Measurements from ENCODE around the gene PVR.

GRCh38 chr19:44692379-44692721 is 48.6 kb downstream of the PVR start:
- TF ChIP-seq, protein P1, sequence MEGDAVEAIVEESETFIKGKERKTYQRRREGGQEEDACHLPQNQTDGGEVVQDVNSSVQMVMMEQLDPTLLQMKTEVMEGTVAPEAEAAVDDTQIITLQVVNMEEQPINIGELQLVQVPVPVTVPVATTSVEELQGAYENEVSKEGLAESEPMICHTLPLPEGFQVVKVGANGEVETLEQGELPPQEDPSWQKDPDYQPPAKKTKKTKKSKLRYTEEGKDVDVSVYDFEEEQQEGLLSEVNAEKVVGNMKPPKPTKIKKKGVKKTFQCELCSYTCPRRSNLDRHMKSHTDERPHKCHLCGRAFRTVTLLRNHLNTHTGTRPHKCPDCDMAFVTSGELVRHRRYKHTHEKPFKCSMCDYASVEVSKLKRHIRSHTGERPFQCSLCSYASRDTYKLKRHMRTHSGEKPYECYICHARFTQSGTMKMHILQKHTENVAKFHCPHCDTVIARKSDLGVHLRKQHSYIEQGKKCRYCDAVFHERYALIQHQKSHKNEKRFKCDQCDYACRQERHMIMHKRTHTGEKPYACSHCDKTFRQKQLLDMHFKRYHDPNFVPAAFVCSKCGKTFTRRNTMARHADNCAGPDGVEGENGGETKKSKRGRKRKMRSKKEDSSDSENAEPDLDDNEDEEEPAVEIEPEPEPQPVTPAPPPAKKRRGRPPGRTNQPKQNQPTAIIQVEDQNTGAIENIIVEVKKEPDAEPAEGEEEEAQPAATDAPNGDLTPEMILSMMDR (IDR thresholded peaks at IDR 0.05) = no peak
- TF ChIP-seq POLR2AphosphoS5 (IDR thresholded peaks at IDR 0.05) = no peak
